ENCODE results near the gene STON2. TPM values are rescaled to one million over a fixed set of nuclear protein-coding genes. Genes with fewer than 3 reads are reported as not detected.

Gene STON2
- total RNA-seq, 1 experiment from 2014 or later, result 12.3 TPM

GRCh38 chr14:81313200-81313599 lies 86.9 kb downstream of the STON2 start:
- no peak overlapping the region for H3K4me3 ChIP-seq (ENCODE audit: low read length)
- H3K9ac ChIP-seq (ENCODE audit: low read length), result no peak overlapping the region
- H3K9me3 ChIP-seq (ENCODE audit: low read length), result no peaks in the 10 kb centered on the region
- no peaks in the 10 kb centered on the region for H3K27me3 ChIP-seq (ENCODE audit: low read length)
- no peaks in the 10 kb centered on the region for H3F3A ChIP-seq (ENCODE audit: low read length, unreplicated experiment)
- CTCF ChIA-PET, result no interaction called here
- H3K9me2 ChIP-seq (replicated peaks; ENCODE audit: low read length), result no peaks in the 10 kb centered on the region
- H3K4me2 ChIP-seq (ENCODE audit: low read length), result no peak overlapping the region
- no peaks in the 10 kb centered on the region for H3K36me3 ChIP-seq (ENCODE audit: low read depth, low read length)
- H4K20me1 ChIP-seq (ENCODE audit: low read length), result no peaks in the 10 kb centered on the region
- intact Hi-C loops (cut with micrococcal nuclease), result no loop called here
- H3K79me2 ChIP-seq (ENCODE audit: low read length), result no peaks in the 10 kb centered on the region
- ATAC-seq, result no peak
- DNase-seq, result no peak
- no peak overlapping the region for H2AFZ ChIP-seq (ENCODE audit: low read length)
- H3K27ac ChIP-seq (ENCODE audit: low read length), result no peak overlapping the region
- POLR2A ChIA-PET (ENCODE audit: unreplicated experiment), result no interaction called here
- BruUV-seq (replicated peaks), result no TSS peak
- TF ChIP-seq EZH2phosphoT487 (IDR thresholded peaks at IDR 0.05; ENCODE audit: borderline replicate concordance, low read length), result no peak
- no peak for TF ChIP-seq EZH2 (IDR thresholded peaks at IDR 0.05; ENCODE audit: low read length, unreplicated experiment)
- TF ChIP-seq CTCF (conservative IDR thresholded peaks at IDR 0.05; ENCODE audit: low read depth, low read length), result no peak
- H3K4me1 ChIP-seq (ENCODE audit: insufficient read depth, low read length), result no peaks in the 10 kb centered on the region

DNA sequence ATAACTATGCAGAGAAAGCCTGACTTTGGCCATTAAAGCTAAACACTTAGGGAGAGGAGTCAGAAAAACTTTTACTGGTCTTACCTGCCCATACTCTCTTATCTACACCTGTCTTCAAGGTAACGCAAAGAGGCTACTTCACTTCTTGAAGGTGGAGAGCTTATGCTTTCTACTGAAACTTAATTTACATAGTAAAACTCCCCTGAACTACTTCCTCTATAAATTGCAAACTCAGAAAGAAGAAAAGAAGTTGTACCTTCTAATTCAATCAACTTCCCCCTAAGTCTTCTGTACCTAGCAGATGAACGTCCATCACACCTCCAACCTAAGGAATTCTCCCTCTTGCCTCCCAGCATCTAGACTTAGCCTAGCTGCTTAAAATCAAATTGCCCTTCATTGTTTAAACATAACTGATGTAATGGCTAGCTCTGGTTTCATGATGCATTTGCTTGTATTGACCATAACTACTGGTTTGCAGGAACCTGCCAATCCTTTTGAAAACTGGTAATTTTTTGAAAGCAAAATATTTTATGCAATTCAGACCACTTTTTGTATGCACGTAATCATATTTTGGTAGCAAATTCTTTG lies 87.7 kb downstream of the STON2 start:
- no peak overlapping the region for H3K9ac ChIP-seq (ENCODE audit: low read length)
- POLR2A ChIA-PET (ENCODE audit: unreplicated experiment), result no interaction called here
- no peaks in the 10 kb centered on the region for H3F3A ChIP-seq (ENCODE audit: low read length, unreplicated experiment)
- BruUV-seq (replicated peaks), result no TSS peak
- H3K9me3 ChIP-seq (ENCODE audit: low read length), result no peaks in the 10 kb centered on the region
- H2AFZ ChIP-seq (ENCODE audit: low read length), result no peak overlapping the region
- H3K27ac ChIP-seq (ENCODE audit: low read length), result no peak overlapping the region
- H3K4me2 ChIP-seq (ENCODE audit: low read length), result no peak overlapping the region
- DNase-seq, result no peak
- no peaks in the 10 kb centered on the region for H3K27me3 ChIP-seq (ENCODE audit: low read length)
- intact Hi-C loops (cut with micrococcal nuclease), result no loop called here
- no peak for ATAC-seq
- no peaks in the 10 kb centered on the region for H3K79me2 ChIP-seq (ENCODE audit: low read length)
- no peak for TF ChIP-seq EZH2 (IDR thresholded peaks at IDR 0.05; ENCODE audit: low read length, unreplicated experiment)
- no peak for TF ChIP-seq EZH2phosphoT487 (IDR thresholded peaks at IDR 0.05; ENCODE audit: borderline replicate concordance, low read length)
- TF ChIP-seq CTCF (conservative IDR thresholded peaks at IDR 0.05; ENCODE audit: low read depth, low read length), result no peak
- CTCF ChIA-PET, result no interaction called here
- no peaks in the 10 kb centered on the region for H4K20me1 ChIP-seq (ENCODE audit: low read length)
- H3K36me3 ChIP-seq (ENCODE audit: low read depth, low read length), result no peaks in the 10 kb centered on the region
- no peaks in the 10 kb centered on the region for H3K4me1 ChIP-seq (ENCODE audit: insufficient read depth, low read length)
- H3K9me2 ChIP-seq (replicated peaks; ENCODE audit: low read length), result no peaks in the 10 kb centered on the region
- no peak overlapping the region for H3K4me3 ChIP-seq (ENCODE audit: low read length)

DNA sequence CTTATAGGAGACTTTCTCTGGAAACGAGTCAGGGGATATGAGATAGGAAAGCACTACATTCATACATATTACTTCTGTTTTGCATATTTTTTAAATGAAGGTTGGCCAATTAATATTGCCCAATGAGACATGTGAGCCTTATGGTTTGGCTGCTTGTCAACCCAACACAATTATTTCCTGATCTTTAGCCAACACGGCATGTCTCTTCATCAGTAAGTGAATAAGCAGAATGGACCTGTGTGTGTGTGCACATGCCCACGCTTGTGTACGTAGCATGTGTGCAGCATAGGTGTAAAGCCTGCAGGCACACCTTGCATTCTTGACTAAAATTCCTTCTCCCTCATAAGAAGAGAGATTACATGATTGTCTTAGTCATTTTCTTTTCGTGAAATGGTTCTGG lies 88.3 kb downstream of the STON2 start:
- no peaks in the 10 kb centered on the region for H3K79me2 ChIP-seq (ENCODE audit: low read length)
- H2AFZ ChIP-seq (ENCODE audit: low read length), result no peak overlapping the region
- no peaks in the 10 kb centered on the region for H3K9me3 ChIP-seq (ENCODE audit: low read length)
- no peaks in the 10 kb centered on the region for H3K27me3 ChIP-seq (ENCODE audit: low read length)
- no peak overlapping the region for H3K27ac ChIP-seq (ENCODE audit: low read length)
- H3F3A ChIP-seq (ENCODE audit: low read length, unreplicated experiment), result no peaks in the 10 kb centered on the region
- no peaks in the 10 kb centered on the region for H3K4me1 ChIP-seq (ENCODE audit: insufficient read depth, low read length)
- POLR2A ChIA-PET (ENCODE audit: unreplicated experiment), result no interaction called here
- intact Hi-C loops (cut with micrococcal nuclease), result no loop called here
- H4K20me1 ChIP-seq (ENCODE audit: low read length), result no peaks in the 10 kb centered on the region
- DNase-seq, result no peak
- CTCF ChIA-PET, result no interaction called here
- no peak overlapping the region for H3K9ac ChIP-seq (ENCODE audit: low read length)
- no TSS peak for BruUV-seq (replicated peaks)
- ATAC-seq, result no peak
- no peak overlapping the region for H3K4me3 ChIP-seq (ENCODE audit: low read length)
- no peaks in the 10 kb centered on the region for H3K9me2 ChIP-seq (replicated peaks; ENCODE audit: low read length)
- no peaks in the 10 kb centered on the region for H3K36me3 ChIP-seq (ENCODE audit: low read depth, low read length)
- H3K4me2 ChIP-seq (ENCODE audit: low read length), result no peak overlapping the region
- no peak for TF ChIP-seq CTCF (conservative IDR thresholded peaks at IDR 0.05; ENCODE audit: low read depth, low read length)
